Skeletal muscle satellite cell (primary cell): ENCODE measurements around the gene AGO3.

Source experiments
- H3K27me3 ChIP-seq: 2 replicates; pipeline ENCODE4 v1.7.0; 2013; ENCODE audit warnings: low read length; ENCODE audit not compliant: control insufficient read depth, insufficient read depth
- H3K36me3 ChIP-seq: 2 replicates; pipeline ENCODE4 v1.7.0; 2013; ENCODE audit warnings: mild to moderate bottlenecking, control low read depth, low read length; ENCODE audit not compliant: insufficient read depth
- H3K4me1 ChIP-seq: 2 replicates; pipeline ENCODE4 v1.7.0; 2013; ENCODE audit warnings: low read length; ENCODE audit not compliant: control insufficient read depth, insufficient read depth
- H3K4me2 ChIP-seq: 2 replicates; pipeline ENCODE4 v1.7.0; 2013; ENCODE audit warnings: mild to moderate bottlenecking, low read length
- H3K4me3 ChIP-seq: 2 replicates; pipeline ENCODE4 v1.7.0; 2013; ENCODE audit warnings: low read length
- H3K9ac ChIP-seq: 2 replicates; pipeline ENCODE4 v1.7.0; 2013; ENCODE audit warnings: mild to moderate bottlenecking, low read depth, low read length, moderate library complexity
- H3K9me3 ChIP-seq: replicated peaks from 2 replicates; pipeline ENCODE4 v1.7.0; 2013; ENCODE audit warnings: mild to moderate bottlenecking, control low read depth, low read length

The AGO3 gene

DNA sequence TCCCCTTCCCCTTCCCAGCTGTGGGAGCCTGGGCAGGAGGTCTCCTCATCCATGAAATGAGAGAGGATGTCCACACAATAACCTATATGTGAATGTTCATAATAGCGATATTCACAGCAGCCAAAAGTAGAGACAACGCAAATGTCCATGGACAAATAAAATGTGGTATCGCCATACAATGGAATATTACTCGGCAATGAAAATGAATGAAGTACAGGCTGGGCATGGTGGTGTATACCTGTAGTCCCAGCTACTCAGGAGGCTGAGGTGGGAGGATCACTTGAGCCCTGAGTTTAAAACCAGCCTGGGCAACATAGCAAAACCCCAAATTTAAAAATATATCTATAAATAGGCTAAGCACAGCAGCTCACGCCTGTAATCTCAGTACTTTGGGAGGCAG lies 170.6 kb downstream of the AGO3 start:
- Histone ChIP-seq H3K9me3 (no peaks in the 10 kb centered on the region), H3K36me3 (no peaks in the 10 kb centered on the region), H3K9ac (no peak overlapping the region)

DNA sequence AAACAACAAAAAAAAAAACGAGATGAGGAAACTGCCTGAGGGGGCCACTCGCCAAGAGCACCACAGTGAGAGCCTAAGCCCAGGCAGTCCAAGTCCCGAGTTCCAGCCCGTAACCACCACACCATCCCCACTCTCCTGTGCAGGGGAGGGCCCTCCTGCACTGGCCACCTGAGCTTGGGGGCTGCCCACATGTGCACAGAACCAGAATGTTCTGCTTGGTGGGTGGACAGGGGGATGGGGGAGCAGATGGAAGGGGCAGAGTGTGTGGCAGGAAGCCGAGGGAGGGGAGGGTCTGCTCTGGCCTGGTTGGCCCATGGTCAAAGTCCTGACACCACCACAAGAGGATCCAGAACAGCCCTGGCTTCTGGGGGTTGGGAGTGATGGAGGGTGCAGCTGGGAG lies 175.4 kb downstream of the AGO3 start:
- Histone ChIP-seq H3K4me3 (no peak overlapping the region), H3K36me3 (no peaks in the 10 kb centered on the region), H3K27me3 (no peaks in the 10 kb centered on the region), H3K4me2 (no peak overlapping the region), H3K9me3 (no peaks in the 10 kb centered on the region), H3K4me1 (peaks cover 17% of the 10 kb centered on the region), H3K9ac (no peak overlapping the region)

More for the DNA sequence above, 170.6 kb downstream of the AGO3 start:
- Histone ChIP-seq H3K4me3 (no peak overlapping the region), H3K27me3 (no peaks in the 10 kb centered on the region), H3K4me2 (no peak overlapping the region), H3K4me1 (no peaks in the 10 kb centered on the region)

DNA sequence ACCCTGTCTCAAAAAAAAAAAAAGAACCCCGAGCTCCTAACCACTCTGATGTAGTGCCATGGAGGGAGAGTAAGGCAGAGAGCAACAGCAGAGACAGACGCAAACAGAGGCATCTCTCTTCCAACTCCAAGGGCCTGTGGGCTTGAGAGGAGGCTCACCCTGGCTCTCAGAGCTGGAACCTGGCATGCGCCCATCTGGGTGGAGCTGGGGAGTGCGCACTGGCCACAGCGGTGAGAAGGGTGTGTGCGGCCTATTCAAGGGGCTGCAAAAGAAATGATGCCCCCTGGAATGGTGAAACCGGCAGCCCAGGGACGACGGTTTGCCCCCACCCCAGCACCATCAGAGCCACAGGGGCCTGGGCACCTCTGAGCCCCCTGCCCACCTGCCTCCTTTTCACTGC lies 176.5 kb downstream of the AGO3 start:
- H3K36me3 ChIP-seq = no peaks in the 10 kb centered on the region
- H3K4me3 ChIP-seq = no peak overlapping the region
- no peak overlapping the region for H3K9ac ChIP-seq
- H3K4me1 ChIP-seq = peaks cover 17% of the 10 kb centered on the region
- H3K27me3 ChIP-seq = no peaks in the 10 kb centered on the region
- no peaks in the 10 kb centered on the region for H3K9me3 ChIP-seq
- no peak overlapping the region for H3K4me2 ChIP-seq

DNA sequence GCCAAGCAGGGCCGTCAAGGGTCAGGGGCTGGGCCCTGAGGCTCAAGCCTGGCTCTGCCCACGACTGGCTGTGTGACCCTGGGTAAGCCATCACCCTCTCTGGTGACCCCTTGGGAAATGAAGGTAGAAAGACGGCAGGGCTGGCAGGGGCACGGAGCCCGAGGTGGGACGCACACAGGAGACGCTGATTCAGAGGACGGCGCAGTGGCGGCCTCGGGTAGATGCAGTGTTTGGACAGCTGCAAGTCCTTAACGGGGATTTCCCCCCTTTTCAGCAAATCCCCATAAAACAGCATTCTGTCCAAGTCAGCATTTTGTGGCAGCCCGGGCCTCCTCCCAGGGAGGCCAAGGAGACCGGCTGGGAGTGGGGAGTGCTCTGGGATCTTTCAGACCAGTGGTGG lies 177.4 kb downstream of the AGO3 start:
- Histone ChIP-seq H3K36me3 (no peaks in the 10 kb centered on the region), H3K27me3 (no peaks in the 10 kb centered on the region), H3K9ac (peak overlapping the region; percentile 36), H3K9me3 (no peaks in the 10 kb centered on the region), H3K4me2 (peak overlapping the region; percentile 34), H3K4me1 (peaks cover 17% of the 10 kb centered on the region), H3K4me3 (peak overlapping the region; percentile 3)

DNA sequence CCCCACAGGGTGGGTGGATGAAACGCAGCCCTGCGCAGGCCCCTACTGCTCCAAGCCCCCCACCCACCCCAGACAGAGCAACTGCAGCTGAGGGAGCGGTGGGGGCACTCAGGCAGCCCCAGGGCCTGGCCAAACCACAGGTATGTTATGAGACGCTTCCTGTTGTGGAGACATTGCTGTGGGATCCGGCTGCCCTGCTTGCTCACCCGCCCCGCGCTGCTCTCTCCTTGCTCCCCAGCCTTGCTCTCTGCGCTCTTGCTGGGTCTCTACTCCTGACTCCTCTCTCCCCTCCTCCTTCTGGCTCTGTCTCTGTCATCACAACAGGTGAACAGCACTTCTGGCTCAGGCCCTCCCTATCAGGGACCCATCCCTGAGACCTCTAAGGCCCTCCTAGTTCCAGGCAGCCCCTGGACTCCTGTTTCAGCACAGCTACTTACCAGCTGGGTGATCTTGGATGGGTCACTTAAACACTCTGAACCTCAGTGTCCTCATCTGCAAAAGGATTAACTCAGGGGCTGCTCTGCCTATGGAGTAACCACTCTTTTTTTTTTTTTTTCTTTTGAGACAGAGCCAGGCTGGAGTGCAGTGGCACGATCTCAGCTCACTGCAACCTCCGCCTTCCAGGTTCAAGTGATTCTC lies 178.3 kb downstream of the AGO3 start:
- no peaks in the 10 kb centered on the region for H3K27me3 ChIP-seq
- H3K9ac ChIP-seq = peak overlapping the region; percentile 36
- H3K36me3 ChIP-seq = no peaks in the 10 kb centered on the region
- H3K4me2 ChIP-seq = peak overlapping the region; percentile 34
- peaks cover 17% of the 10 kb centered on the region for H3K4me1 ChIP-seq
- no peak overlapping the region for H3K4me3 ChIP-seq
- H3K9me3 ChIP-seq = no peaks in the 10 kb centered on the region

DNA sequence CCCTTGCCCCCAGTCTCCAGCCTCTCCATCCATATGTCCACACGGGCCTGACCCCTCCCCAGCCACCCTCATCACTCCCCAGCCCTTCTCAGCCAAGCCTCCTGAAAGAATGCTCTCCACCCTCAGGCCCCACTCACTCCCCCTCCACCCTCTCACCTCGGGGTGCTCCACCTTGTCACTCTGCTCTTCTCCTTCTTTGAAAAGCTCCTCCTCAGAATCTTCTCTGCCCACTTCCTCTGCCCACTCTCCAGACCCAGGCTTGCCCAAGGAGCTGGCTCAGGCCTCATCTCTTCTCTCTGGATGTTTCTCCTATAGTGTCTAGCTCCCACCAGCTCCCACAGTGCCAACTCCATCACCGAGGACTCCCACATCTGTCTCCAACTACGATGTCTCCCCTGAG lies 180.2 kb downstream of the AGO3 start:
- Histone ChIP-seq H3K9me3 (no peaks in the 10 kb centered on the region), H3K36me3 (no peaks in the 10 kb centered on the region), H3K4me3 (no peak overlapping the region), H3K9ac (no peak overlapping the region), H3K4me1 (peaks cover 34% of the 10 kb centered on the region), H3K27me3 (no peaks in the 10 kb centered on the region), H3K4me2 (no peak overlapping the region)

DNA sequence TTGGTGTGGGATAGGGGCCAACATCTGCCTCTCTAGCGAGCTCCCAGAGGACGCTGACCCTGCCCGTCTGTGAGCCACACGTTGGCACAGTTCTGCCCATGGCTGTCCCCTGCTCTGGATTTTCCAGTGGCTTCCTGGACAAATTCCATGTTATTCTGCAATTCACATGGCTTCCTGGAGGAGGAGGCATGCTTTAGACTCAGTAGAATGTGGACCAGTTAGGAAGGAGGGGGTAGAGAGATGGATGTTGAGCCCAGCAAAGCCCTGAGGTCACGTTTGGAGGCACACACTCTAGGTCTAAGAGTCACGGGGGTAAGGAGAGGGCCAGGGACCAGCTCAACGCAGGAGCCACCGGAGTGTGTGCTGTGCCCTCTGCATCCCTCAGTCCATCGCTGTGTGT lies 181.9 kb downstream of the AGO3 start:
- H3K4me1 ChIP-seq = peaks cover 40% of the 10 kb centered on the region
- no peak overlapping the region for H3K4me2 ChIP-seq
- H3K9me3 ChIP-seq = no peaks in the 10 kb centered on the region
- H3K27me3 ChIP-seq = no peaks in the 10 kb centered on the region
- no peaks in the 10 kb centered on the region for H3K36me3 ChIP-seq
- no peak overlapping the region for H3K4me3 ChIP-seq
- no peak overlapping the region for H3K9ac ChIP-seq

DNA sequence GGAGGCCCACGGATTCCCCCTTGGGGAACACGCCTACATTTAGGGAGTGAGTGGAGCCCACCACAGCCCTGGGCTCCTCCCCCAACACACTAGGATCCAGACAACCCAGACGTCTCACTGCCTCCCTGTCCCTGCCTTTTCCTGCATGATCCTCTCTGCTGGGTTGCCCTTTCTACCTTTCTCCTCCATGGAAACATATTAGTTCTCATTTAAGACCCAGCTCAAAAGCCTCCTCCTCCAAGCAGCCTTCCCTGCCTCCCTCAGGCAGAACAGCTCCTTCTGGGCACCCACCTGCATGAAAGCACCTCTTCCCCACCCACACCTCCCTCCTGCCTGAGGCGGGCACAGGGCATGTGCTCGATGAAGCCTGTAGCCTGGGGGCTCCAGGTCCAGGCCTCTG lies 183.5 kb downstream of the AGO3 start:
- Histone ChIP-seq H3K4me3 (no peak overlapping the region), H3K9me3 (no peaks in the 10 kb centered on the region), H3K27me3 (no peaks in the 10 kb centered on the region), H3K4me1 (peaks cover 27% of the 10 kb centered on the region), H3K9ac (no peak overlapping the region), H3K4me2 (no peak overlapping the region), H3K36me3 (no peaks in the 10 kb centered on the region)

DNA sequence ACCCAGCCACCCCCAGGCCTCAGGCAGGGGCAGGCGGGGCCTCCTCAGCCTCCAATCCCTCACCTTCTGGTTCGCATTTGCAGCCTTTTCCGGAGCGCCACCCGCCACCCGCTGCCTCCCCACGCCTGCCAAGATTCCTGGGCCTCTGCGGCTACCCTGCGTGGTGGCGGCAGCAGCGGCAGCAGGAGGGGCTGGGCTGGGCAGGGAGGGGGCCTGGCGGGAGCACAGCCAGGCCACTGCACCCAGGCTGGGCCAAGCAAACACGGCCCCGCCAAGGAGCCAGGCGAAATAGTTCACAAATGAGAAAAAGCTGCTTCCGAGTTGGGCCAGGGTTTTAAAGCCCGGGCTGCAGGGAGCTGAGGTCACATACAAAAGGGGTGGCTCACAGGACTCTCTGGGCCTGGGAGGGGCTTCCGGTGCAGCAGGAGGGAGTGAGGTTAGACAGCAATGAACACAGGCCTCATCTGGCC lies 184.3 kb downstream of the AGO3 start:
- H3K9ac ChIP-seq = peak overlapping the region; percentile 79
- no peaks in the 10 kb centered on the region for H3K9me3 ChIP-seq
- H3K4me2 ChIP-seq = peak overlapping the region; percentile 71
- H3K27me3 ChIP-seq = no peaks in the 10 kb centered on the region
- H3K4me1 ChIP-seq = peaks cover 34% of the 10 kb centered on the region
- H3K36me3 ChIP-seq = no peaks in the 10 kb centered on the region
- H3K4me3 ChIP-seq = peak overlapping the region; percentile 26

DNA sequence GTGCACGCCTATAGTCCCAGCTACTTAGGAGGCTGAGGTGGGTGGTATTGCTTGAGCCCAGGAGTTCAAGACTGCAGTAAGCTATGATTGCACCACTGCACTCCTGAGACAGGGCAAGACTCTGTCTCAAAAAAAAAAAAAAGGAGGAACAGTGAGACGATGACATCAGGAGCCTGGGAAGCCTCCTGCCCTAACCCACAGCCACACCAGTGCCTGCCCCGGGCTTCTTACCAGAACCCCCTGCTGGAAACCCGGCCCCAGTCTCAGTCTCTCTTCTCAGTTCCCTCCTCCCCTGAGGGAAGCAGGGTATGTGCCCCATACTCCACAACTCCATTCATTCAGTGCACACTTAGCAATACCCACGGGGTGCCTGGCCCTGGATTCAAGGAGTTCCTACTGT lies 185.0 kb downstream of the AGO3 start:
- no peaks in the 10 kb centered on the region for H3K27me3 ChIP-seq
- no peak overlapping the region for H3K4me2 ChIP-seq
- no peaks in the 10 kb centered on the region for H3K9me3 ChIP-seq
- H3K9ac ChIP-seq = peak overlapping the region; percentile 79
- no peaks in the 10 kb centered on the region for H3K36me3 ChIP-seq
- H3K4me3 ChIP-seq = no peak overlapping the region
- H3K4me1 ChIP-seq = peaks cover 34% of the 10 kb centered on the region

DNA sequence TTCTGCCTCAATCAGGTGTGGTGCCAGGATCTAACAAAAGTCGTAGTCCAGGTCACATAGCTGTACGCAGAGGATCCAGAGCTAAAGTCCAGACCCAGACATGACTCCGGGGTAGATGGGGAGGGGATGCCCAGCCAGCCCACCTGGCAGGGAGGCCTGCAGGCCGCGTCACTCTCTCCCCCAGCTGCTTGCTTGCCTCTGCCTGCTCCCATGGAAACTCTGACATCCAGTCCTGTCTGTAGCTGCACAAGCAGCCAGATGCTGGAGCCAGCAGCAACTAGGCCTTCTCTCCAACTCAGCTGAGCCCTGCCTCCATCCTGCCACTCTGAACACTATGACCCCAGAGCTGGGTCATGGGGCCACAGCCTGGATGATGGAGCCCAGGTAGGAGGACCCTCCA lies 186.0 kb downstream of the AGO3 start:
- no peak overlapping the region for H3K9ac ChIP-seq
- no peaks in the 10 kb centered on the region for H3K36me3 ChIP-seq
- no peaks in the 10 kb centered on the region for H3K9me3 ChIP-seq
- H3K4me3 ChIP-seq = no peak overlapping the region
- H3K27me3 ChIP-seq = no peaks in the 10 kb centered on the region
- no peak overlapping the region for H3K4me2 ChIP-seq
- peaks cover 34% of the 10 kb centered on the region for H3K4me1 ChIP-seq

DNA sequence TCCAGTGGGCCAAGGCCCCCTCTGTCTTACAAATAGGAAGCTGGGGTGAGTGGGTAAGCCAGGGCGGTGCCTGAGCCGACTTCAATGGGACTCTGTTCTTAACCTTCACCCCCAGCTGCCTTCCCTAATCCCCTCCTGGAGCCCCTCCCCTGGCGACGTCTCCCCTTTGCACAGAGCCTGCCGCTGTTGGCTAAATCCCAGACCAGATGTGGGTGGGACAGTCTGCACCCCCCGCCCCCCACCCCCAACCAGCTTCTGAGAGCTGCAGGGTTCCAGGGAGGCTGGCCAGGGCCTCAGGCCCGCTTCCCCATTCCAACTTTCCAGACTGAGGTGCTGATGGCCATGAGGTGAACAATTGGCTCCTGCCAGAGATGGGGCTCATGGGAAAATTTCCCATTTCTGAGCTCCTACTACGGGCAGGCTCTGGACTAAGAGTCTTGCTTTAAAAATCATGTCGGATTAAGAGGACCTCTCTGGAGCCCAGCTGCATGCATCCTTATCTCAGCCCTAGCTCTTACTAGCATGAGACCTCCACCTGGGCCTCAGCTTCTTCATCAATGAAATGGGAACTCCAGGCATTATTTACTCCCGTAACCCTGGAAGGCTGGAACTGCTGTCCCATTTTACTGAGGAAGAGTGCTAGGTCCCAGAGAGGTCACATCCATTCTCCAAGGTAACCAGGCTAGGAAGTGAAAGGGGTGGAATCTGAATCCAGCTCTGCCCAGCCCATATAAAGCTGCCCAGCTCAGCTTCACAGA lies 187.7 kb downstream of the AGO3 start:
- Histone ChIP-seq H3K9me3 (no peaks in the 10 kb centered on the region), H3K4me2 (no peak overlapping the region), H3K36me3 (no peaks in the 10 kb centered on the region), H3K9ac (no peak overlapping the region), H3K4me1 (peaks cover 34% of the 10 kb centered on the region), H3K4me3 (no peak overlapping the region), H3K27me3 (peaks cover 9% of the 10 kb centered on the region)
